GM12878 (cell line): ENCODE data around the gene INPP5D. TPM values are rescaled to one million over a fixed set of nuclear protein-coding genes. Genes with fewer than 3 reads are reported as not detected.
"Not testable (repeated sequence)": the region's sequence is repeated elsewhere in the genome, so short reads cannot be mapped to it uniquely, and the experiment has no call there.

Source experiments
- ATAC-seq: fragments of 200-7000 bp; cut with Tn5 transposase; 3 replicates; pipeline ENCODE4 v1.9.1; 2020; ENCODE audit warnings: mild to moderate bottlenecking, moderate library complexity
- BruUV-seq: library from RNA; stranded (reverse); fragments of 400-500 nt; replicated peaks from 2 replicates; lab custom pipeline; 2021; lab: Mats Ljungman, UMichigan
- CTCF ChIA-PET: fragments of 300-600 bp; sonication (Branson Sonifier 250); formaldehyde crosslinking; extraction: SDS; loops from one replicate; lab custom pipeline; 2021; ENCODE audit warnings: inconsistent platforms; lab: Yijun Ruan, JAX
- POLR2A ChIA-PET: fragments of 350-600 bp; formaldehyde crosslinking; extraction: SDS; loops from one replicate; lab custom pipeline; 2021; ENCODE audit warnings: inconsistent platforms; lab: Charles Lee
- RAD21 ChIA-PET: fragments of 300-600 bp; sonication (Branson Sonifier 250); formaldehyde crosslinking; loops from one replicate; lab custom pipeline; 2023; ENCODE audit warnings: antibody characterized with exemption; ENCODE audit not compliant: unreplicated experiment; lab: Charles Lee
- SMC1A ChIA-PET: fragments of 300-600 bp; sonication (Branson Sonifier 250); formaldehyde crosslinking; loops from one replicate; lab custom pipeline; 2023; ENCODE audit not compliant: unreplicated experiment, uncharacterized antibody; lab: Charles Lee
- DNase-seq: peaks from one replicate; pipeline ENCODE4 v3.0.0-alpha.2; 2011; ENCODE audit warnings: low read depth, low spot score
- FAIRE-seq: peaks from 3 replicates; lab custom pipeline; 2011; peaks lifted over from hg19 to GRCh38; lab: Jason Lieb, UNC
- H2AFZ ChIP-seq: 2 replicates; pipeline ENCODE4 v1.6.0; 2011; ENCODE audit warnings: low read depth, low read length, control low read depth; ENCODE audit not compliant: control insufficient read depth
- H3K27ac ChIP-seq: 2 replicates; pipeline ENCODE4 v1.5.1; 2011; ENCODE audit warnings: control low read depth; ENCODE audit not compliant: control insufficient read depth, insufficient read depth
- H3K27me3 ChIP-seq, 2 experiments: replicated peaks in 1 of 2; 2 replicates each; pipeline versions ENCODE4 v1.6.0 to v1.6.1; 2011; ENCODE audit warnings: low read length in 1 of 2; ENCODE audit not compliant: control insufficient read depth in 2 of 2, insufficient read depth in 2 of 2
- H3K36me3 ChIP-seq, 2 experiments: 2 replicates each; pipeline ENCODE4 v1.5.1; 2011; ENCODE audit warnings: low read length in 1 of 2; ENCODE audit not compliant: control insufficient read depth in 2 of 2, insufficient read depth in 2 of 2
- H3K4me1 ChIP-seq: 2 replicates; pipeline ENCODE4 v1.6.1; 2011; ENCODE audit warnings: mild to moderate bottlenecking, low read length, moderate library complexity, mixed read lengths; ENCODE audit not compliant: control insufficient read depth, insufficient read depth
- H3K4me2 ChIP-seq: 2 replicates; pipeline ENCODE4 v1.6.0; 2011; ENCODE audit warnings: control low read depth; ENCODE audit not compliant: control insufficient read depth, insufficient read depth
- H3K4me3 ChIP-seq: fragments of 200-600 bp; sonication (generic); 2 replicates; pipeline ENCODE4 v1.5.1; 2016
- H3K79me2 ChIP-seq: 2 replicates; pipeline ENCODE4 v1.6.0; 2011; ENCODE audit warnings: low read length; ENCODE audit not compliant: control insufficient read depth, insufficient read depth
- H3K9ac ChIP-seq: 2 replicates; pipeline ENCODE4 v1.8.0; 2011; ENCODE audit warnings: low read length, control low read depth, mixed read lengths; ENCODE audit not compliant: control insufficient read depth, insufficient read depth
- H3K9me3 ChIP-seq: replicated peaks from 3 replicates; pipeline ENCODE4 v1.5.1; 2011; ENCODE audit warnings: mild to moderate bottlenecking, low read length; ENCODE audit not compliant: control insufficient read depth, insufficient read depth
- H4K20me1 ChIP-seq: 2 replicates; pipeline ENCODE4 v1.6.0; 2011; ENCODE audit not compliant: control insufficient read depth, insufficient read depth
- NR2C1 ChIP-seq: fragments of 450-650 bp; IDR thresholded peaks from 2 replicates; pipeline ENCODE4 v1.6.1; 2017; ENCODE audit warnings: antibody characterized with exemption, mild to moderate bottlenecking, moderate library complexity
- POLR2AphosphoS5 ChIP-seq: IDR thresholded peaks from 2 replicates; pipeline ENCODE4 v1.6.1; 2011; ENCODE audit warnings: mild to moderate bottlenecking, low read length, inconsistent platforms
- SPI1 ChIP-seq: IDR thresholded peaks from 2 replicates; pipeline ENCODE4 v1.6.1; 2011; ENCODE audit warnings: low read depth, mild to moderate bottlenecking, low read length, moderate library complexity, borderline replicate concordance; ENCODE audit not compliant: insufficient read depth
- ZNF622 ChIP-seq: fragments of 450-650 bp; IDR thresholded peaks from 2 replicates; pipeline ENCODE4 v1.6.1; 2017; ENCODE audit warnings: mild to moderate bottlenecking, inconsistent platforms
- WGBS: methylation state at CpG from one replicate; pipeline ENCODE4 v1.1.6; 2016; ENCODE audit warnings: low lambda C conversion rate; ENCODE audit not compliant: insufficient replicate concordance, insufficient coverage; ENCODE audit errors: missing lambda C conversion rate; 5-methylcytosine and 5-hydroxymethylcytosine counted together
- in situ Hi-C: fragments of 300-500 bp; cut with MboI; formaldehyde crosslinking; loops from 9 replicates; pipeline ENCODE4 v1.14.3; 2018; ENCODE audit warnings: mixed read lengths
- intact Hi-C: fragments of 100-400 bp; cut with micrococcal nuclease; formaldehyde crosslinking; loops from one replicate; pipeline ENCODE4 v1.14.2; 2022; ENCODE audit not compliant: unreplicated experiment
- polyA plus RNA-seq, 11 experiments: library from polyadenylated mRNA; depleted of rRNA in 4 of 11; unstranded in 6 of 11; stranded (reverse) in 5 of 11; fragments of >200 nt; fragmentation: Nextera tagmentation in 4 of 11; fragmentation: Illumina TruSeq in 1 of 11; extraction: Ambion mirVana in 4 of 11; extraction: Trizol in 1 of 11; gene quantifications; 1 replicate in 1 of 11; 2 replicates in 10 of 11; pipeline versions ENCODE4 v1.2.1 to v1.2.3, GENCODE V29; 2011 to 2016; ENCODE audit warnings: inconsistent platforms in 2 of 11, missing spikeins in 2 of 11, low read depth in 1 of 11
- total RNA-seq, 4 experiments: library from RNA; depleted of rRNA in 3 of 4; stranded (reverse); fragments of >200 nt in 3 of 4; fragmentation: Illumina TruSeq in 1 of 4; extraction: Trizol in 1 of 4; gene quantifications; 2 replicates each; pipeline versions ENCODE4 v1.2.1 to v1.2.3, GENCODE V29; 2013 to 2021
- TF ChIP-seq, protein P1 (sequence below): fragments of 450-650 bp; IDR thresholded peaks from 2 replicates; pipeline ENCODE4 v1.6.1; 2017; ENCODE audit warnings: mild to moderate bottlenecking, low read depth, inconsistent platforms; ENCODE audit not compliant: poor library complexity, severe bottlenecking

The INPP5D gene
- total and polyA plus RNA-seq, 10 of the 15 experiments (the other 5 are each of a cell fraction or from before 2014, with no cell fraction given) = 11.8 to 139 (median 88.8) TPM

DNA sequence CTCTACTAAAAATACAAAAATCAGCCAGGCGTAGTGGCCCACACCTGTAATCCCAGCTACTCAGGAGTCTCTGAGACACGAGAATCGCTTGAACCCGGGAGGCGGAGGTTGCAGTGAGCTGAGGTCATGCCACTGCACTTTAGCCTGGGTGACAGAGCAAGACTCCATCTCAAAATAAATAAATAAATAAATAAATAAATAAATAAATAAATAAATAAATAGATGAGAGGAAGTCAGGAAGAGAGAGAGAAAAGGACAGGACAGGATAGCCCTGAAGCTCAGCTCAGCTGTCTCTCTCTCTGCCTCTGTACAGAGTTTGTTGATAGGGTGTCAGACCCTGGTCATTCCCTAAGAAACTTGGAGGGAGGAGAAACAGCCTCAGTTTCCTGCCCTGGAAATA is 140.6 kb downstream of the INPP5D start:
- H2AFZ ChIP-seq, H4K20me1 ChIP-seq, H3K9me3 ChIP-seq, DNase-seq, FAIRE-seq, H3K4me2 ChIP-seq, POLR2A ChIA-PET, H3K4me3 ChIP-seq, H3K9ac ChIP-seq, in situ Hi-C loops, H3K27me3 ChIP-seq, BruUV-seq, H3K79me2 ChIP-seq, ATAC-seq: not testable (repeated sequence)
- Histone ChIP-seq H3K27ac (peak overlapping the region; percentile 58), H3K36me3 (peaks cover 31 to 42% of the 10 kb centered on the region in 2 experiments), H3K4me1 (peaks cover 28% of the 10 kb centered on the region)
- ChIA-PET CTCF (interaction anchor here (1.0 to 2.6 kb wide), 6 partner anchors 15 to 50 kb away, joined by 3 to 12 read pairs (median 4); partner anchors contain the start of gene ATG16L1), RAD21 (interaction anchor here (1.1 to 1.6 kb wide), 2 partner anchors 101 to 114 kb away, joined by 4 read pairs; no protein-coding TSS in a partner anchor), SMC1A (interaction anchor here (1.5 to 4.5 kb wide), 3 partner anchors 23 to 43 kb away, joined by 4 to 25 read pairs (median 6); no protein-coding TSS in a partner anchor)
- WGBS = 55% methylated on average over 5 of the region's 5 CpGs
- intact Hi-C loops = loop anchor here (5.0 kb wide), 3 partner anchors 52 to 118 kb away; partner anchors contain the start of gene ATG16L1

DNA sequence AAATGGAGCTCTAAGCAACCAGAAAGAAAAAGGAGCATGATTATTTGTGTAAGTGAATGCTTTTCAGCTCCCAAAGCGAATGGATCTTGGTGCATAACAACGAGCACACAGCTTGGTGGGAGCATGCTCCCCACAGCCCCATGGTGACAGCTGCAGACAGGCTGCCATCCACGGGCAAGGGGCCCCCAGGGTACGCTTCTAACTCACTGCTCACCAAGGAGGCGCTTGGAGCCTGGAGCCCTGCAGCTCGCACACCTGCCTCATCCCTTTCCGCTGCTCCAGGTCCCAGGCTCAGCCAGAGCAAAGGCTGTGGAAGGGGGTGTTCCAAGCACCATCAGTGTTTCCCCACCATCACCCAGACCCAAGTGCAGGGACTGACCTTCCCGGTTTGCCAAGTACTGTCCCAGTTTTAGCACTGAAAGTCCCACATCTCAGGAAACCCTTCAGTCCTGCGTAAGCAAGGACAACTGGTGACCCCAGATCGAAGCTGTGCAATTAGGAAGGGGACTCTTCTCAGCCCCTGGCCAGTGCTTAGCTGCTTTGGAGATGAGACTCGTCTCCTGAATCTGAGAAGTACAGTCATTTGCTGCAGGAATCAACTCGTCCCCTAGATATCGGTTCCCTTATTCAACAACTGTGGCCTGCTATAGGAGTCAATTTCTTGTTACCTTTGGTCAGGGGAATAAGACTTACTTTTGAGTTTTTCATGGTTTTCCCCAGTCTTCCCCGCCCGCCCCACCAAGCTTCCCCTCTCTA is 141.3 kb downstream of the INPP5D start:
- no peak; the same call in 1 of the 3 replicates for ATAC-seq
- peaks cover 7% of the 10 kb centered on the region; the same call in 1 of the 3 replicates for H3K9me3 ChIP-seq
- POLR2A ChIA-PET = interaction anchor here (1.9 kb wide), 1 partner anchor 22 kb away, joined by 16 read pairs; no protein-coding TSS in a partner anchor
- RAD21 ChIA-PET = interaction anchor here (0.8 to 2.8 kb wide), 5 partner anchors 23 to 141 kb away, joined by 3 to 17 read pairs (median 4); partner anchors contain the start of gene INPP5D
- BruUV-seq = TSS peak; percentile 13
- DNase-seq = no peak
- in situ Hi-C loops (no loop called here), intact Hi-C loops (loop anchor here (2.0 to 5.0 kb wide), 4 partner anchors 21 to 119 kb away; partner anchors contain the start of gene ATG16L1)
- 64% methylated on average over 15 of the region's 15 CpGs for WGBS
- no peak overlapping the region for H3K4me3 ChIP-seq
- no peaks in the 10 kb centered on the region; the same call in 1 of the 2 replicates for H3K79me2 ChIP-seq
- no peak overlapping the region for H2AFZ ChIP-seq
- H3K27ac ChIP-seq = peak overlapping the region; percentile 78
- H4K20me1 ChIP-seq = no peaks in the 10 kb centered on the region
- H3K4me2 ChIP-seq = peak overlapping the region; percentile 48; the same call in 1 of the 2 replicates
- H3K9ac ChIP-seq = no peak overlapping the region
- H3K27me3 ChIP-seq = no peaks in the 10 kb centered on the region
- CTCF ChIA-PET = interaction anchor here (0.6 to 2.6 kb wide), 6 partner anchors 22 to 1118 kb away, joined by 3 to 12 read pairs (median 4); partner anchors contain the start of gene ATG16L1
- TF ChIP-seq, protein P1, sequence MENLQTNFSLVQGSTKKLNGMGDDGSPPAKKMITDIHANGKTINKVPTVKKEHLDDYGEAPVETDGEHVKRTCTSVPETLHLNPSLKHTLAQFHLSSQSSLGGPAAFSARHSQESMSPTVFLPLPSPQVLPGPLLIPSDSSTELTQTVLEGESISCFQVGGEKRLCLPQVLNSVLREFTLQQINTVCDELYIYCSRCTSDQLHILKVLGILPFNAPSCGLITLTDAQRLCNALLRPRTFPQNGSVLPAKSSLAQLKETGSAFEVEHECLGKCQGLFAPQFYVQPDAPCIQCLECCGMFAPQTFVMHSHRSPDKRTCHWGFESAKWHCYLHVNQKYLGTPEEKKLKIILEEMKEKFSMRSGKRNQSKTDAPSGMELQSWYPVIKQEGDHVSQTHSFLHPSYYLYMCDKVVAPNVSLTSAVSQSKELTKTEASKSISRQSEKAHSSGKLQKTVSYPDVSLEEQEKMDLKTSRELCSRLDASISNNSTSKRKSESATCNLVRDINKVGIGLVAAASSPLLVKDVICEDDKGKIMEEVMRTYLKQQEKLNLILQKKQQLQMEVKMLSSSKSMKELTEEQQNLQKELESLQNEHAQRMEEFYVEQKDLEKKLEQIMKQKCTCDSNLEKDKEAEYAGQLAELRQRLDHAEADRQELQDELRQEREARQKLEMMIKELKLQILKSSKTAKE = no peak
- no peak for TF ChIP-seq ZNF622
- no peak for TF ChIP-seq NR2C1
- TF ChIP-seq POLR2AphosphoS5 = 0 out of 2 replicates have a peak, but pooled peaks have one; percentile 36
- TF ChIP-seq SPI1 = peak; percentile 41; the same call in 1 of the 2 replicates
- TF ChIP-seq, all 136 proteins: peak for 2
- peaks cover 28% of the 10 kb centered on the region for H3K4me1 ChIP-seq
- peaks cover 32 to 35% of the 10 kb centered on the region in 2 experiments for H3K36me3 ChIP-seq
- SMC1A ChIA-PET = interaction anchor here (0.6 to 4.5 kb wide), 6 partner anchors 23 to 135 kb away, joined by 3 to 25 read pairs (median 4); no protein-coding TSS in a partner anchor
- no peak for FAIRE-seq
